Hindlimb muscle (tissue), 1 donor: ENCODE measurements around the gene UCHL5. TPM values are rescaled to one million over a fixed set of nuclear protein-coding genes. Genes with fewer than 3 reads are reported as not detected.

Source experiments
- DNase-seq: peaks from one replicate; pipeline ENCODE4 v3.0.0-alpha.2; 2013
- polyA plus RNA-seq: library from polyadenylated mRNA; unstranded; fragments of 120-200 nt; gene quantifications from one replicate; pipeline ENCODE4 v1.2.1, GENCODE V29; 2013; ENCODE audit not compliant: insufficient read length

The UCHL5 gene
- polyA plus RNA-seq, 1 donor, result 31.4 TPM

DNA sequence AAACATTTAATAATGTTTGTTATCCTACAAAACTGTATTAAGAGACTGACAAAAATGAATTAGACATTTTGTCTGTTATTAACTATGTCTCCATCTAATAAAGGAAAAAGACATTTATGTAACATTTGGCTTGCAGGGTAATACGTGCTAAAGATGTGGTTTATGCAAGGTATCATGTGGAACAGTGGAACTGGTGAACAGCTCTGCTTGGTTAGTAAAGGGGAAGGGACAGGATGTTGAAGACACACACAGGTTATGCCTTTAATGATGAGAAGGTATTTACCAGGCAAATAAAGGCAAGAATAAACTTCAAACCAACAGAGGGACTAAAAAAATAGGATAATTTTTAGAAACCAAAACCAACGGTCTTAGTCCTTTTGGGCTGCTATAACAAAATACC is 93.1 kb downstream of the UCHL5 start:
- DNase-seq, result no peak

DNA sequence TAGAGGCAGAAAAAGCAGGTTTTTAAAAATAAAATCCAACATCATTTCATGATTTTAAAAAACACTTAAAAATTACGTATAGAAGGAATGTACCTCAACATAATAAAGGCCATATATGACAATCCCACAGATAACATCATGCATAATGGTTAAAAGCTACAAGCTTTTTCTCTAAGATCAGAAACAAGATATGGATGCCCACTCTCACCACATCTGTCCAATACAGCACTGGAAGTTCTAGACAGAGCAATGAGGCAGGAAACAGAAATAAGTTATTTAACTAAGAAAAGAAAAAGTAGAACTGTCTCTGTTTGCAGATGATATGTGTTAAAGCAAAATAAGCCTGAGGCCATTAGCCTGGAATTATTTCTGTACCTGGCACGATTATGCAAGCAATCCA is 96.3 kb downstream of the UCHL5 start:
- no peak for DNase-seq

Other genes starting within 250 kb of the UCHL5 start
- gene RO60, start 252 bp upstream of the UCHL5 start, polyA plus RNA-seq, result 24.7 TPM
- gene GLRX2, start 46.1 kb upstream of the UCHL5 start, polyA plus RNA-seq, result 14.0 TPM
- gene CDC73, start 62.7 kb upstream of the UCHL5 start, polyA plus RNA-seq, result 28.1 TPM
- 13.3 TPM for gene B3GALT2, start 127.3 kb upstream of the UCHL5 start, polyA plus RNA-seq